Stomach smooth muscle (tissue), 2 donors: ENCODE data around the gene TMEM212.

Experiments used
- H3K27ac ChIP-seq: one replicate; pipeline ENCODE4 v1.7.0; 2013; ENCODE audit warnings: mild to moderate bottlenecking, low read length, inconsistent platforms
- H3K27me3 ChIP-seq, 2 donors: one replicate each; pipeline ENCODE4 v1.7.0; 2013; ENCODE audit warnings: low read length in 2 of 2; ENCODE audit not compliant: insufficient read depth in 2 of 2, control insufficient read depth in 1 of 2
- H3K36me3 ChIP-seq, 2 donors: one replicate each; pipeline ENCODE4 v1.7.0; 2013; ENCODE audit warnings: low read length in 2 of 2; ENCODE audit not compliant: control insufficient read depth in 2 of 2, insufficient read depth in 2 of 2
- H3K4me1 ChIP-seq: one replicate; pipeline ENCODE4 v1.7.0; 2013; ENCODE audit warnings: low read length; ENCODE audit not compliant: control insufficient read depth, insufficient read depth
- H3K4me3 ChIP-seq, 2 donors: one replicate each; pipeline ENCODE4 v1.7.0; 2013; ENCODE audit warnings: low read length in 2 of 2
- H3K9ac ChIP-seq, 2 donors: one replicate each; pipeline ENCODE4 v1.7.0; 2013; ENCODE audit warnings: low read length in 2 of 2, mild to moderate bottlenecking in 1 of 2
- H3K9me3 ChIP-seq, 2 donors: one replicate each; pipeline ENCODE4 v1.7.0; 2013; ENCODE audit warnings: low read length in 2 of 2; ENCODE audit not compliant: control insufficient read depth in 2 of 2
- donor health status: healthy.
- donor health status: Pancreatic carcinoma.

Gene TMEM212

GRCh38 chr3:171878461-171879225 lies 35.5 kb downstream of the TMEM212 start:
- peaks cover 13% of the 10 kb centered on the region for H3K4me1 ChIP-seq
- no peak overlapping the region for H3K27ac ChIP-seq
- no peaks in the 10 kb centered on the region for H3K9me3 ChIP-seq
- no peaks in the 10 kb centered on the region for H3K36me3 ChIP-seq
- no peaks in the 10 kb centered on the region for H3K27me3 ChIP-seq
- H3K9ac ChIP-seq, result no peak overlapping the region
- no peak overlapping the region for H3K4me3 ChIP-seq

GRCh38 chr3:171879472-171879871 lies 36.3 kb downstream of the TMEM212 start:
- H3K27me3 ChIP-seq, result no peaks in the 10 kb centered on the region
- H3K36me3 ChIP-seq, result no peaks in the 10 kb centered on the region
- H3K9ac ChIP-seq, result no peak overlapping the region
- H3K4me3 ChIP-seq, result no peak overlapping the region
- H3K27ac ChIP-seq, result no peak overlapping the region
- no peaks in the 10 kb centered on the region for H3K9me3 ChIP-seq
- H3K4me1 ChIP-seq, result peaks cover 11% of the 10 kb centered on the region

DNA sequence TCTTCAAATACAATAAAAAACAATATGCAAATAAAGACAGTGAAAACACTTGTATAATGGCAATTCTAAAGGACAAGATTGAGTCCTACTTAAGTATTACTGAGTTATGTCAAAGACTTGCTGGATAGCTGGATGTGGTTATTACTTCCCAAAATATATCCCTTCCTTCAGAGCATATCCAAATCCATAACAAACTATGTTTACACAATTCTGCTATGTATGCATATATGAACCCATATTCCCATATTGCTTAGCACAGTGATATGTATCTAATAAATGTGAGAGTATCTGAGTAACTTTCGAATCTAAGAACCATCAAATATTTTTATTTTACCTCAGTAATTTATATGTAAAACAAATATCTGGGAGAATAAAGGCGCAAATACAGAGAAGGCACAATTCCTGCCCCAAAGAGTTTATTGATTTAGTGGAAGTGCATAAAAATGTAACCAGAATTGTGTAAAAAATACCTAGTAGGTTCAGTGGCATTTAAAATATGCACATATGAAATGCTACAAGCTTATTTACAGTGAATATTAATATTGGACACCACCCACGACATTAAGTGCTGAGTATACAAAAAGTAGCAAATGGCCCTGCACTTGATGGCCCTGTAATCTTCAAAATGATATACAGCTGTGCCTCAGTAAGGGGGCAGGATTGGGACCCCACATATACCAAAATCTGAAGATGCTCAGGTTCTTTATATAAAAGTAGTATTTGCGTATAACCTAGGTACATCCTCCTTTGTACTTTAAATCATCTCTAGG lies 37.1 kb downstream of the TMEM212 start:
- Histone ChIP-seq H3K36me3 (no peaks in the 10 kb centered on the region), H3K9me3 (no peaks in the 10 kb centered on the region), H3K4me1 (peaks cover 5% of the 10 kb centered on the region), H3K27me3 (no peaks in the 10 kb centered on the region), H3K4me3 (no peak overlapping the region), H3K9ac (no peak overlapping the region), H3K27ac (no peak overlapping the region)

DNA sequence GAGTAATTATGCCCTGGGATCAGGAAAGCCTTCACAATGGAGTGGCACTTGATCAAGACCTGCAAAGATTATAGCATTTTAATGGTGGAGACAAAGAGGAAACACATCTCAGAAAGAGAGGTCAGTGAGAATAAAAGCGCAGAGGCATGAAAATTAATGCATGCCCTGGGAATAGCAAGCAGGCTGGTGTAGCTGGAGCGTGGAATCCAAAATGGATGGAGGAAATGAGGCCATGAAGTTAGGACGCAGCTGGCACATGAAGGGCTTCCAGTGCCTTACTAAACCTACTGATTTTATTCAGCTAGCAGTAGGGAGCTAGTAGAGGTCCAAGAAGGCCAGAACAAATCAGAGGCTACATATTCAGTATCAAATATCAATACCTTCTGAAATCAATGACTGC lies 38.1 kb downstream of the TMEM212 start:
- Histone ChIP-seq H3K9ac (no peak overlapping the region), H3K9me3 (no peaks in the 10 kb centered on the region), H3K27me3 (no peaks in the 10 kb centered on the region), H3K4me3 (no peak overlapping the region), H3K27ac (no peak overlapping the region), H3K4me1 (peaks cover 3% of the 10 kb centered on the region), H3K36me3 (no peaks in the 10 kb centered on the region)

DNA sequence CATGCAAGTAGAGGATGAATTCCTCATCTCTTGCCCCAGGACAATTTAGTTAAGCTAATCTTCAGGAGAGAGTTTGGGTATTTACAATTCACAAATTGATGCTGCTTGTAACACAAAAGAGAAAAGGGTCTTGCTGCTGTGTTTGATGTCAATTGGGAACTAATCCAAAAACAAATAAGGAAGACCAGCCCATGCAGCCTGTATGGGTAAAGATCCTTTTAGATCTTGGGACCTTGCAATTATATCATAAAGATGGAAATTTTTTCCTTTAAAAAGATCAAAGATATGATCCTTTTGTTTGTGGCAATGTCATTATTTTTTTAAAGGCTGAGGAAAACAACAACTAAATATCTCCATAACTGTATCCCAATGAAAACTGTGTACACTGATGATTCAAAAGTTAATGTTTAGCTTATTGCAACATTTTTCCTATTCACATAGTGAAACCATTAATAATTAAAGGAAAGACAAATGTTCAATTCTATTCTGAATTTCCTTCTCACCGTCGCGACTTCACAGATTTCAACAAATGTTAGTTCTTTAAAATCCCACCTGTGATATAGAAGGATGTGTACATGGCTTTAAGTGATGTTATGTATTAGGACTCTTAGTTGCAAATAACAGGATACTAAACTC lies 40.2 kb downstream of the TMEM212 start:
- no peaks in the 10 kb centered on the region for H3K4me1 ChIP-seq
- no peaks in the 10 kb centered on the region for H3K27me3 ChIP-seq
- H3K36me3 ChIP-seq, result no peaks in the 10 kb centered on the region
- H3K9me3 ChIP-seq, result no peaks in the 10 kb centered on the region
- H3K4me3 ChIP-seq, result no peak overlapping the region
- no peak overlapping the region for H3K27ac ChIP-seq
- no peak overlapping the region for H3K9ac ChIP-seq

GRCh38 chr3:171883893-171884279 lies 40.7 kb downstream of the TMEM212 start:
- no peaks in the 10 kb centered on the region for H3K36me3 ChIP-seq
- no peak overlapping the region for H3K4me3 ChIP-seq
- no peak overlapping the region for H3K27ac ChIP-seq
- H3K9me3 ChIP-seq, result no peaks in the 10 kb centered on the region
- H3K4me1 ChIP-seq, result no peaks in the 10 kb centered on the region
- no peak overlapping the region for H3K9ac ChIP-seq
- no peaks in the 10 kb centered on the region for H3K27me3 ChIP-seq

DNA sequence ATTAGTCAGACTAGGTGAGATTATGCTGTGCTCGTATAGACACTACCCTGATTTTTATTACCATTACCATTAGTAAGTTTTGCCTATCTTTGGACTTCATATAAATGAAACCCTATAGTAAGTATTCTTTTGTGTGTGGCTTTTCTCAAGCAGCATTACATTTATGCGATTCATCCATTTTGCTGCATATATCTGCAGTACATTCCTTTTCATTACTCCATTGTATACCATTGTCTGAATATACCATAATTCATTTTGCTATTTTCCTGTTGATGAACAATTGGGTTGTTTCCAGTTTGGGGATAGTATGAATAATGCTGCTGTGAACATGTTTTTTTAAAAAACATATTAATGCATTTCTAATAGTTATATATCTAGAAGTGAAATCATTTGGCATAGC lies 45.3 kb downstream of the TMEM212 start:
- H3K9me3 ChIP-seq, result no peaks in the 10 kb centered on the region
- H3K36me3 ChIP-seq, result no peaks in the 10 kb centered on the region
- no peaks in the 10 kb centered on the region for H3K4me1 ChIP-seq
- no peak overlapping the region for H3K27ac ChIP-seq
- H3K9ac ChIP-seq, result no peak overlapping the region
- H3K4me3 ChIP-seq, result no peak overlapping the region
- no peaks in the 10 kb centered on the region for H3K27me3 ChIP-seq

- H3K9ac ChIP-seq, result no peak overlapping the region
- H3K27ac ChIP-seq, result no peak overlapping the region
- no peaks in the 10 kb centered on the region for H3K36me3 ChIP-seq
- no peaks in the 10 kb centered on the region for H3K27me3 ChIP-seq
- no peaks in the 10 kb centered on the region for H3K9me3 ChIP-seq
- H3K4me1 ChIP-seq, result no peaks in the 10 kb centered on the region
- H3K4me3 ChIP-seq, result no peak overlapping the region
Measured at GRCh38 chr3:171890398-171890797, 47.2 kb downstream of the TMEM212 start.

GRCh38 chr3:171892457-171892856 lies 49.3 kb downstream of the TMEM212 start:
- no peak overlapping the region for H3K9ac ChIP-seq
- H3K27ac ChIP-seq, result no peak overlapping the region
- H3K4me1 ChIP-seq, result no peaks in the 10 kb centered on the region
- H3K36me3 ChIP-seq, result no peaks in the 10 kb centered on the region
- no peaks in the 10 kb centered on the region for H3K9me3 ChIP-seq
- no peak overlapping the region for H3K4me3 ChIP-seq
- no peaks in the 10 kb centered on the region for H3K27me3 ChIP-seq

DNA sequence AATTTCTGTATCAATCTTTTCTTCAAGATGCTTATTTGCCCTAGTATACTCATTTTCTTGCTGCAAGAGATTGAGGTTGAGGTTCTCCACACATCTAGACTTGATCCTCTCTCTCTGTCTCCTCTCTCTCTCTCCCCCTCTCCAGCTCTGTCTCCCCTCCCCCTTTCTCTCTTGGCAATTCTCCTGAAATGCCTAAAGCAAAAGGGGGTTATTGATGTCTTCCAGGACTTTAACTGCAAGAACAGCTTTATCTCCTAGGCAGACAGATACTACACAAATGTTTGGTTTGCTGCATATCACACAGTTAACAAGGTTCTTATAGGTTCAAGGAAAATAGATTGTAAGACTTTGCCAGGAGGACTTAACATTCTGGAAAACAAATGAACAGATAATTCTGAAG lies 52.1 kb downstream of the TMEM212 start:
- Histone ChIP-seq H3K4me3 (no peak overlapping the region), H3K9ac (no peak overlapping the region), H3K4me1 (no peaks in the 10 kb centered on the region), H3K36me3 (no peaks in the 10 kb centered on the region), H3K27me3 (no peaks in the 10 kb centered on the region), H3K27ac (no peak overlapping the region), H3K9me3 (no peaks in the 10 kb centered on the region)

- H3K9ac ChIP-seq, result no peak overlapping the region
- no peak overlapping the region for H3K27ac ChIP-seq
- H3K27me3 ChIP-seq, result no peaks in the 10 kb centered on the region
- H3K36me3 ChIP-seq, result no peaks in the 10 kb centered on the region
- no peaks in the 10 kb centered on the region for H3K4me1 ChIP-seq
- no peak overlapping the region for H3K4me3 ChIP-seq
- no peaks in the 10 kb centered on the region for H3K9me3 ChIP-seq
Measured at GRCh38 chr3:171895900-171896299, 52.8 kb downstream of the TMEM212 start.
